ENCODE data around the gene ZNF558.
A peak's percentile ranks its signal among the peaks of the same experiment; 100 is the strongest.

ZNF558 gene

DNA sequence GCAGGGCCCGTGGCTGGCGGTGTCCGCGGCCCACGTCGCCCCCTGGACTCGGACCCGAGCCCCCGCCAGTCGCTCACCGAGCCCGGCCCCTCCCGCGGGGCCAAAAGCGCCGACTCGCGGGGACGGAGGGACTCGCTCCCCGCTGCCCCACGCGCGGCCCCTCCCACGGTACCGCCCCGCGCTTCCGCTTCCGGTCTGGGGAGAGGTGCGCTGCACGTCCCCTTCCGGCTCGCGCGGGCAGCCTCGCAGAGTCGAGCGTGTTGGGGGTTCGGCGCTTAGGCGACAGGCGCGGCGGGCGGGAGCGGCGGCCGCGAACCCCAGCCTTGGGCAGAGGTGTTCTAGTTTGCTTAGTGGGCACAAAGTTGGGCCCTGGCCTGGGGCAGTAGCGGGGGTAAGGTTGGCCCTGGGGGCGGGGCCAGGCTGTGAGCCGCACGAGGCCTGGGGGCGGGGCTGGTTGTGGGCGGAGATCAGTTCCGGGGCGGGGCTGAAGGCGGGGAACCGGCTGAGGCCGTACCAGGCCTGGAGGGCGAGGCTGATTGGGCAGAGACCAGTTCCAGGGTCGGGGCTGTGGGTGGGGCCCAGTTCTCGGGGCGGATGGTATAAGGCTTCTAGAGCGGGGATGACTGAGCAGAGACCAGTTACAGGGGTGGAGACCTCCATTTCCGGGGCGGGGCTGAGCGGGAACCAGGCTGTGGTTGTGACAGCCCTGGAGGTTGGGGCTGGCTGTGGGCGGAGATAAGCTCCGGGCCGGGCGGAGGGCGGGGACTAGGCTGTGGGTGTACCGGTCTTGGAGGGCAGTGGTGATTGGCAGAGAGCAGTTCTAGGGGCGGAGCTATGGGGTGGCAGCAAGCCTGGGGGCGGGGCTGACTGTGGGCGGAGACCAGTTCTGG lies at the start of gene ZNF558, which contains the start of gene MBD3L1:
ZNF558 (minus strand) TSS at position 173 of the 890 bp plus-strand sequence. CDS start 9,645 bp downstream, outside the sequence.
MBD3L1 (plus strand) TSS at position 246 of the 890 bp plus-strand sequence. CDS start 10,302 bp downstream, outside the sequence.
- peak; percentile 97 for DNase-seq (ENCODE audit: low spot score)

DNA sequence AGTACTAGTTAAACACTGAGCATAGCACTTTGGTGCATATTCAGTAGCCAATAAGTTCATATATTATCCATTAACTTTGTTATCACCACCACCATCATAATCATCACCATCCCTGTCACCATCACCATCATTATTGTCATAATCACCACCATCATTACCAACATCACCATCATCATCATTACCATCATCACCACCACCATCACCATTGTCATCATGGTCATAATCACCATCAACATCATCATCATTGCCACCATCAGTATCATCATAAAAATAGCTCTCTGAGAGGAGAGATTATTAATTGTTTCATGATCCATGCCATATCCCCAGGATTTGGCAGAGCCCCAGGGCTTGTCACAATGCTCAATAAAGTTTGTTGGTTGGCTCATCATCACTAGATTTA lies 49.4 kb upstream of the ZNF558 start:
- DNase-seq (ENCODE audit: low spot score), result no peak

DNA sequence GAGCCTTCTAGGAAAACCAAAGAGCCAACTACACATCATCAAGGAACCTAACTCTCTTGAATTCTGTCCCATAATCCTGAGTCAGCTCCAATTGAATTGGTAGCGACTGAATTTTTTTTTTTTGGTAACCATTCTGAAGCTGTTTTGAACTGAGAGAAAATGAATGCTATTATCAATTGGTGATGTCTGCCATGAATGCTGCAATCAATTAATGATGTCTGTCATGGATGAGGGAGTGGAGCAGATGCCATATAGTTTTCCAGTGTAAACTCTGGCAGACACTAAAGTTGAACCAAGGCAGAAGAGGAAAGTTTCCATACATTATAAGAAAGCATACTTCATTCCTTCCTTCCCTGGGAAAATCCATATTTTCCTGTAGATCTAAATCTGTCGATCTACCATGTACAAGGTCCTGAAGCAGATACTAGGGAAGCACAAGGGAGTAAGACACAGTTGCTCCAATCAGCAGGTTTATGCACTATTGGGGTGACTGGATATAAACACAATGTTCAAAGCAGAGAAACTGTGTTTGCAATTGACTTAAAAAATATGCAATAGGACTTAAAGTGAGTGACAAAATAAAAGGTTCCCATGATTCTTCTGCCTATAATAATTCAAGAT lies 48.9 kb upstream of the ZNF558 start:
- no peak for DNase-seq (ENCODE audit: low spot score)

DNA sequence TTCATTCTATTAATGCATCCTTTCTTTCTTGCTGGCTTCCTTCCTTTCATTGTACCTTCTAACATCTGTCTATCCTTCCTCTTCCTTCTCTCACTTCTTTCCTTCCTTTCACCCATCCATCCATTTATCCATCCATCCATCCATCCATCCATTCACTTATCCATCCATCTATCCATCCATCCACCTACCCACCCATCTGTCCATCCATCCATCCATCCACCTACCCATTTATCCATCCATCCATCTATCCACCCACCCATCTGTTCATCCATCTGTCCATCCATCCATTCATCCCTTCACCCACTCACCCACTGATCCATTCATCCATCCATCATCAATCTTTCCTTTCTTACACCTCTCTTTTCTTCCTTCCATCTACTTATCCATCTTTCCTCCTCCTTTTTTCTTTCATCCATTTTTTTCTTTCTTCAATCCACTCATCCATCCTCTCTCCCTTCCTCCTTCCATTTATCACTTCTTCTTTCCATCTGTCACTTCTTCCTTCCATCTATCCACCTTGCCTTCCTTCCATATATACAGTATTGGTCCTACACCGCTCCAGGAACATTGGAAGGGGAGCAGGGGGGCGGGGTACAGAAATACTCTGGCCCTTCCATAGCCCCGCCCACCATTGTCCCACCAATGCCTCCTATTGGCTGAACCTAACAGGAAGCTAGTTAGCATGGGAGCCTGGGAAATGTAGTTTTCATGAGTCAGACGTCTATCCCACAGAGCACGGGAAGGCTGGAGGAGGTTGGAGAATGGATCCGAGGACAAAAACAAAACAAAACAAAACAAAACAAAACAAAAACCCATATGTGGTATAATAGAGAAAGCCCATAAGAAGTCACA lies 46.0 kb upstream of the ZNF558 start:
- no peak for DNase-seq (ENCODE audit: low spot score)

DNA sequence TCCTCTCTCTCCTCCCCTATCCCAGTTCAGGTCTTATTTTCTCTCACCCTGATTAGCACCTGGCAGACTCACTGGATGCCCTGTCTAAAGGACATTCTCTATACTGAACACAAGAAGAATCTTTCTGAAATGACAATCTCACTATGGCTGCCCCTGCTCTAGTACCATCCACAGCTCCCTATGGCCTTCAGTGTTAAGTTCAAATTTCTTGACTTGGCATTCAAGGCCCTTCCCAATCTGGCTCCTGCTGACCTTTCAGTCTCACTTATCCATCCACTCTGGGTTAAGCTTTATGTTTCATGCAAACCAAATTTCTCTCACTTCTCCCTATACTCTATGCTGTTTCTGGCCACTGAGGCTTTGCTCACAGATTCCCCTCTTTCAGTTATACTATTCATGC lies 34.2 kb upstream of the ZNF558 start:
- no peak for DNase-seq (ENCODE audit: low spot score)

DNA sequence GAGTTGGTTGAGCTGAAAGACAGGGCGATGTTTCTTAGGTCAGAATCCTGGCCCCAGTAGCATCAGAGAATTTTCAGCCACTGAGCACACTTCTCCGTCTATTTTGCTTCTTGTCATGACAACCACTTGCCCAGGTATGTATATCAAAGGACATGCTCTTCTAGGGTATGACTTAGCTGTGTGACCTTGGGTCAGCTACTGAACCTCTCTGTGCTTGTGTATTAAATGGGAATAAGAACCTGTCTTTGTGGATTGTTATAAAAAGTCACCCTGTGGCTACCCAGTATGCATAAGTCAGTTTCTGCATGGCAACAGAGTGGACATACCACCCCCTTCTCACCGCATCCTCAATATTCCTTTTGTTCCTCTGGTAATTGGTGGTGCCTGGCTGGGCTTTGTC lies 26.2 kb upstream of the ZNF558 start:
- no peak for DNase-seq (ENCODE audit: low spot score)

DNA sequence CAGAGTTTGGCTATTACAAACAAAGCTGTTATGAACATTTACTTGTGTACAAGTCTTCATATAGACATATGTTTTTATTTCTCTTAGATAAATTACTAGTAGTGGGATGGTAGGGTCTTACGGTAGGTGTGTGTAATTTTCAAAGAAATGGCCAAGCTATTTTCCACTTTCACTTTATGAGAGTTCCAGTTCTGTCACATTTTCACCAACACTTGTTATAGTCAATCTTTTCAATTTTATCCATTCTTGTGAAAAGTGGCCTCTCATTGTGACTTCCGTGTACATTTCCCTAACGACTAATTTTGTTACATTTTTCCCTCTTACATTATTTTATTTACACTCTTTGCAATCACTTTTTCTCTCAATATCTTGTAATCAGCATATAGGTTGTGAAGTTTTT lies 18.4 kb upstream of the ZNF558 start:
- DNase-seq (ENCODE audit: low spot score), result no peak

DNA sequence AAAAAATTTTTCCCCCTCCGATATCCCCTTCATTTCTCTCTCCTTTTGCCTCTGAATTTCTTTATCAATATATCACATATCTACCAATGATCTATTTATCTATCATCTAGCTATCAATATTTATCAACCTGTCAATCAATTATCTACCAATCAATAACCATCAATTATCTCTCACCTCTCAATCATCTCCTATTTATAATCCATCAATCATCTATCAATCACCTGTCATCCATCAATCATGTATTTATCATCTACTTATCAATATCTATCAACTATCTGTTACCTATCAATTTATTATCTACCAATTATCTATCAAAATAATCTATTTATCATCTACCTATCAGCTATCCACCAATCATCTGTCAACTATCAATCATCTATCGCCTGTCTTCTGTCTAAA lies 17.1 kb upstream of the ZNF558 start:
- DNase-seq (ENCODE audit: low spot score), result no peak

DNA sequence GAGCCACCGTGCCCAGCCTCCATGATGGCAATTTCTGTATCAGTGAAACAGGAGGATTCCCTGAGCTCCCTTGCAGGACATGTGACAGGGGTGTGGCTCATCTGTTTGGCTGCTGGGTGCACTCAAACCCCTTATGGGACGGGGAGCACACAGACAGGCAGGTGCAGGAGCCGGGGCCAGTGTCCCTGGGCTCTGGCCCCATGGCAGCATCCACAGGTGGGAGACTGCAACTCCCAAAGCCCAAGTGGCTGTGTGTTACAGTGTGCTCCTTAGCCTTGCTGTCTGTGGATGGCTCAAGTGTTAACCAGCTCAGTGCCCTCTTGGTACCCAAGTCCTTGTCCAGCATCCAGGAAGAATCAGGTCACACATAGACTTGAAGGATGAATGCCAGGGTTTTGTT lies 14.7 kb upstream of the ZNF558 start:
- DNase-seq (ENCODE audit: low spot score), result no peak

DNA sequence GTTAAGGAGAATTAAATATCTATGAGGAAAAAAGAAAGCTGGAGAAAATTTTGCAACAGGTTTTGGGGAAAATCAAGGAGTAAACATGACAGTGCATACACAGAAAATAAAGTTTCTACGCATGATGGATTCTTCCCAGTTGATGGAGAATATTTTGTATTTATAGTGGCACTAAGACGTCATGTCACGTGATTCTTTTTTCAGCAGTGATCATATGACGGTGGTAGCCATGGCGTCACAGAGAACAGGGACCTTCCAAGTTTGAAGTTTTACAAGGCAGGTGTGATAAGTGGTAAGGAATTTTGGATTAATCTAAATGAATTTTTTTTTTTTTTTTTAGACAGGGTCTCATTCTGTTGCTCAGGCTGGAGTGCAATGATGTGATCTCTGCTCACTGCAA lies 8.6 kb upstream of the ZNF558 start:
- DNase-seq (ENCODE audit: low spot score), result no peak

DNA sequence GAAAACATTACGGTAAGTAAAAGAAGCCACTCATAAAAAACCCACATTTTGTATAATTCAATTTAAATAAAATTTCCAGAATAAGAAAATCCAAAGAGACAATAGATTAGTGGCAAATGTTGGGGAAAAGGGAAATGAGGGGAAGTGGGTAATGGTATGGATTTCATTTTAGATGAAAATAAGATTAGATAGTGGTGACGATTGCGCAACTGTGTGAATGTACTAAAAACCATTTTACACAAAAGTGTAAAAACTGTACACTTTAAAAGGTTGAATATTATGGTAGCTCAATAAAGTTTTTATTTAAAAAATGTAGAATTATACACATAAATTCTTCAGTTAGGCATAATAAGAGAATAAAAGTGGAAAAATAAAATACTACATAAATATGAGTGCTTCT lies 3.8 kb upstream of the ZNF558 start:
- DNase-seq (ENCODE audit: low spot score), result no peak

DNA sequence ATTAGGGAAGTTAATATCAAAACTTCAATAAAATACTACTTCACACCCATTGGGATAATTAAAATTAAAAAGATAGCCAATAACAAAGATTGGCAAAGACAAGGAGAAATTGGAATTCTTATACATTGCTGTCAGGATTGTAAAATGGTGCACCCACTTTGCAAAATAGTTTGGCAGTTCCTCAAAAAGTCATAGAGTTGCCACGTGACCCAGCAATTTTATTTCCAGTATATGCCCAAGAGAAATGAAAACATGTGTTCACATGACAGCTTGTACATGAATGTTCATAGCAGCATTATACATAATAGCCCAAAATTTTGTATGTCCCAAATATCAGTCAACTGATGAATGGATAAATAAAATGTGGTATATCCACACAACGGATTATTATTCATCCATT lies 3.3 kb upstream of the ZNF558 start:
- DNase-seq (ENCODE audit: low spot score), result no peak

DNA sequence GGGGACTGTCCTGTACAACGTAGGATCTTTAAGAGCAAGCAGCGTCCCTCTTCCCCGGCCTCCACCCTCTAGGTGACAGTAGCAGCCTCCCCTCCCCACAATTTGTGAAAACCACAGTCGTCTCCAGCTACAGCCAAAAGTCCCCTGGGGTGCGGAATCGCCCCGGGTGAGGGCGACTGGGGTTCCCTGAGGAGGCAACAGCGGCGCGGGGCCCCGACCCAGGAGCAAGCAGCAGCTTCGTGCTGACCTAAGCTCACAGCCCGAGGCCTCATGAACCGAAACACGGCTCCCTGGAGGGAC lies 322 bp downstream of the ZNF558 start:
- no peak for DNase-seq (ENCODE audit: low spot score)

DNA sequence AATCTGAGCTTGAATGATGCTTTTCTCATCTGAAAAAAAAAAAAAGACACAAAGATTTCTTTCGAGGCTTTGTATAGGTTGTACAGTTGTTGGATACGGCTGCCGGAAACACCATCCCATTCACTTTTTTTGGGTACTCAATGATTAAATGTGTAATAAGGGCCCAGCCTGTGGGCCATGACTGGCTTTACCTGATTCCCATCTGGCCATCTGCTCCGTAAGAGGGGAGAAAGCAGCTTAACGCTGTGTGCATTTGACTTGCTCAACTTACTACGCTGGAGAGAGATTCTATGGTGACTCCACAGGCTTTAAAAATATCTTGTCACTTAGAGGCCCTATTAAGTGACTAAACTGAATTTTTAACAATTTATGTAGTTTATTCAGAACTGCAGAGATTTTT lies 731 bp downstream of the ZNF558 start:
- no peak for DNase-seq (ENCODE audit: low spot score)

DNA sequence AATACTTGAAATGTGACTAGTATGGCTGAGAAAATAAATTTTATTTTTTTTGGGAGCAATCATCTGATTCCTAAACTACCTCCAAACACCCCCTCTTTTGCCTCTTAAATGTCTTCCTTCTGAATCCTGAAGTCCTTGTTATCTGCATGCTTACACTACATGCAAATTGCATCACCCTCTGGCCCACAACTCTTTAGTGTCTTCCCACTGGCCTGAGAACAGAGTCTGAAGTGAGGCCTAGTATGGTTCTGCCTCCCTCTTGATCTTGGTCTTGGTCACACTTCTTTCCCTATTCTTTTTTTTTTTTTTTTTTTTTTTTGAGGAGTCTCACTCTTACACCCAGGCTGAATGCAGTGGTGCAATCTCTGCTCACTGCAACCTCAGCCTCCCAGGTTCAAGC lies 4.8 kb downstream of the ZNF558 start:
- DNase-seq (ENCODE audit: low spot score), result no peak

DNA sequence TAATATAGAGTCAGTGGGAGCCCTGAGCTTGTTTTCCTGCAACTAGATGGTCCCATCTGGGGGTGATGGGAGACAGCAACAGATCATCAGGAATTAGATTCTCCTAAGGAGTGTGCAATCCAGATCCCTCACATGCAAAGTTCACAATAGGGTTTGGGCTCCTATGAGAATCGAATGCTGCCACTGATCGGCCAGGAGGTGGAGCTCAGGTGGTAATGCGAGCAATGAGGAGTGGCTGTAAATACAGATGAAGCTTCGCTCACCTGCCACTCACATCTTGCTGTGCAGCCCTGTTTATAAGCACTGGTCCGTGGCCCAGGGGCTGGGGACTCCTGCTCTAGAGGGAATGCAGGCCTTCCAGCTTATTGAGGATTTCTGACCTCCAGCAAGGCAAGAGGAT lies 5.7 kb downstream of the ZNF558 start:
- DNase-seq (ENCODE audit: low spot score), result no peak

DNA sequence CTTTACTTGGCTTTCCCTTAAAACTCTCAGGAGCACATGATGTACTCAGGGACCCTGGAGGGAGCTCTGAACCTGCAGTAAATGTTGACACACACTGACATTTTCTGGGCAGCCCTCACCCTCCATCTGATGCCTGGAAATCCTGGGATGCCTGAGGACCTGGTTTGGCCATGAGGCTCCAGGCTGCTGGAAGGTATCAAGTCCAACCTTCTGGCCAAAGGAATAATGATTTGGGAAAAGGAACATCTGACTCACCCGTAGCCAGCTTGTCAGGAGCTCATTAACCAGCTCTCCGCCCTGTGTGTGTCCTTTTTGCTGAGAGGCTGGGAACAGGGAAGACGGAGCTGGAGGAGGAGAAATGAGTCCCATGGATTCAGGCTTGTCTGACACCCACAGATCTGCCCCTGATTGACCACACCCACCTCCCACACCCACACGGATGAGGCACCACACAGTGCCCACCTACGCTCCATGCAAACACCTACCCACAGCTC lies 10.3 kb downstream of the ZNF558 start:
- DNase-seq (ENCODE audit: low spot score), result no peak

DNA sequence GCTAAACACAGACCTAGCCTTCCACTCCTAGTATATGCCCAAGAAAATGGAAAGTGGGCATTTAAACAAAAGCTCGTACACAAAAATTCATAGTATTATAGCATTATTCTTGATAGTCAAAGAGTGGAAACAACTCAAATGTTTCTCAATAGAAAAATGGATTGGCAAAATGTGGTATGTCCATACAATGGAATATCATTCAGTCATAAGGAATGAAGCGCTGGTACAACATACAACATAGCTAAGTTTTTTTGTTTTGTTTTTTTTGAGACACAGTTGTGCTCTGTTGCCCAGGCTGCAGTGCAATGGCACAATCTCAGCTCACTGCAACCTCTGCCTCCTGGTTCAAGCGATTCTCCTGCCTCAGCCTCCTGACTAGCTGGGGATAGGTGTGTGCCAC lies 11.9 kb downstream of the ZNF558 start:
- no peak for DNase-seq (ENCODE audit: low spot score)

DNA sequence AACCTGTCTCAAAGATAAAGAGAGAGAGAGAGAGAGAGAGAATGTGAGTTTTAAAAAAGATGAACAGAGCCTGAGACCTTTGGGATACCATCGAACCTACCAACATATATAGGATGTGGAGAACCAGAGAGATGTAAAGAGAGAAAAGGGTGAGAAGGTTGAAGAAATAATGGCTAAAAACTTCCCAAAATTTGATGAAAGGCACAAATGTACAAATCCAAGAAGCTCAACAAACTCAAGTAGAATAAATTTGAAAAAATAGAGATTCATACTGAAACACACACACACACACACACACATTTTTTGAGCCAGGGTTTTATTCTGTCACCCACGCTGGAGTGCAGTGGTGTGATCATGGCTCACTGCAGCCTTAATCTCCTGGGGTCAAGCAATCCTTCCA lies 16.3 kb downstream of the ZNF558 start:
- DNase-seq (ENCODE audit: low spot score), result no peak

DNA sequence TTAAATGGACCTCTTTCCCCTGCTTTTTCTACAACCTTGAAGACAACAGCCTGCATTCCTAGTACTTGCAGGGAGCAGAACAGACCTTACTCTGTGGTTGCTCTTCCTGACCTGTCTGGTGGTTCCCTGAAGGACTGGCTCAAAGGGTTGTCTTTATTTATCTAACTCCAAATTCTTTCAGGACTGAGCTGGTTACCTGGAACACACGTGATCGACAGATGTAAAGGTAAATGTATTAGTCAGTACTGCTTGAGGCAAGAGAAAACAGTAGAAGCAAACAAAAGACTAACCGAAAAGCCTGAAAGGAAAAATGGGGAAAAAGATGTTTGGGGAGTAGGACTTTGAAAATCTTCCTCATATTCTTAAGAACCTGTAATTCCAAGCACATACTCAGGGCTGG lies 17.9 kb downstream of the ZNF558 start:
- DNase-seq (ENCODE audit: low spot score), result no peak

DNA sequence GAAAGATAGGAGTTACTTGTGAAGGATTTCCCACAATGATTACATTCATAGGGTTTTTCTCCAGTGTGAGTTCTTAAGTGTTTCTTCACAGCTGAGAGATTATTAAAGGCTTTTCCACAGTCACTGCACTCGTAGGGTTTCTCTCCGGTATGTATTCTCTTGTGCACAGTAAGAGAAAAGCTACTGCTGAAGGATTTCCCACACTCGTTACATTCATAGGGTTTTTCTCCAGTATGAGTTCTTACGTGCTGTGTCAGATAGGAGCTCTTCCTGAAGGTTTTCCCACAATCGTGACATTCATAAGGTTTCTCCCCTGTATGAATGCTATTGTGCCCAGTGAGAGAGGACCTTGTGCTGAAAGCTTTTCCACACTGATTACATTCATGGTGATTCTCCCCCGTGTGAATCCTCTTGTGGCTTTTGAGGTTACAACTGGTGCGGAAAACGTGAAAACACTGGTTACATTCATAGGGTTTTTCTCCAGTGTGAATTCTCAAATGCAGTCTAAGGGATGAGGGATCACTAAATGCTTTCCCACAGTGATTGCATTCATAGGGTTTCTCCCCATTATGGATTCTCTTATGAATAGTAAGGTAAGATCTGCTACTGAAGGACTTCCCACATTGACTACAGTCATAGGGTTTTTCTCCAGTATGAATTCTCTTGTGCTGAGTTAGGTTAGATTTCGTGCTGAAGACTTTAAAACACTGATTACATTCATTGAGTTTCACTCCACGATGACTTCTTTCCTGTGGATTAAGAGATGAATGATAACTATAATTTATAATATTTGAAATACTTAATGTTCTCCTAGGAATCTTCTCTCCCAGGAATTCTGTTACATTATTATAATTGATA lies 20.6 kb downstream of the ZNF558 start:
- no peak for DNase-seq (ENCODE audit: low spot score)

DNA sequence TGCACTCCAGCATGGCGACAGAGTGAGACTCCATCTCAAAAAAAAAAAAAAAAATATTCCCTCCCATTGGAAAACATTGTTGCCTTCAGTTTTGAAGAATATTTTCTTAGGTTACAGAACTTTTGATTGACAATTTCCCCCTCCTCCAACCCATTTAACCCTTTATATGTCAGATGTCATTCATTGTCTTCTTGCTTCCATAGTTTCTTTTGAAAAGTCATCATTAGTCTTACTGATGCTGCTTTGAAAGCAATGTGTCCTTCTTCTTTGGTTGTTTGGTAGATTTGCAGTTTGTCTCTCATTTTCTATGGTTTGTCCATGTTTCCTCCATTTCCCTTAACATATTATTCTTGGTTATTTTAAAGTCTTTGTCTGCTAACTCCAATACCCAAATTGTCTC lies 25.4 kb downstream of the ZNF558 start:
- DNase-seq (ENCODE audit: low spot score), result no peak
